Spinal cord (tissue), 10 donors: Measurements from ENCODE around the gene FRY. TPM values are rescaled to one million over a fixed set of nuclear protein-coding genes. Genes with fewer than 3 reads are reported as not detected.

Experiments
- DNase-seq, 6 donors: peaks; one replicate each; pipeline versions ENCODE4 v3.0.0 to v3.0.0-alpha.2; 2013 to 2015; ENCODE audit warnings: low spot score in 6 of 6, low read depth in 4 of 6
- H3K27ac ChIP-seq: one replicate; pipeline ENCODE4 v1.5.1; 2013; ENCODE audit warnings: low read depth, low read length, control low read depth
- H3K27me3 ChIP-seq: one replicate; pipeline ENCODE4 v1.6.1; 2013; ENCODE audit warnings: low read length; ENCODE audit not compliant: control insufficient read depth, insufficient read depth
- H3K36me3 ChIP-seq: one replicate; pipeline ENCODE4 v1.6.1; 2013; ENCODE audit warnings: low read length; ENCODE audit not compliant: control insufficient read depth, insufficient read depth
- H3K4me1 ChIP-seq: one replicate; pipeline ENCODE4 v1.6.1; 2013; ENCODE audit warnings: low read length; ENCODE audit not compliant: control insufficient read depth, insufficient read depth
- H3K4me3 ChIP-seq: one replicate; pipeline ENCODE4 v1.5.1; 2013; ENCODE audit warnings: low read depth, low read length, control low read depth
- H3K9me3 ChIP-seq: one replicate; pipeline ENCODE4 v1.6.1; 2013; ENCODE audit warnings: low read length; ENCODE audit not compliant: control insufficient read depth, insufficient read depth
- WGBS: methylation state at CpG from one replicate; pipeline ENCODE4 v1.1.5; 2013; ENCODE audit warnings: missing lambda C conversion rate; ENCODE audit not compliant: insufficient coverage; 5-methylcytosine and 5-hydroxymethylcytosine counted together
- polyA plus RNA-seq, 2 donors: library from polyadenylated mRNA; unstranded; fragments of 120-200 nt; gene quantifications; one replicate each; pipeline ENCODE4 v1.2.1, GENCODE V29; 2013; ENCODE audit not compliant: insufficient read length in 2 of 2
- total RNA-seq, 2 donors: library from RNA; depleted of rRNA in 1 of 2; stranded (reverse); fragments of 120-200 nt in 1 of 2; fragments of >200 nt in 1 of 2; gene quantifications; one replicate each; pipeline versions ENCODE4 v1.2.3 to v1.2.4, GENCODE V29; 2013 to 2014
- donor health status: healthy.

The FRY gene
- total and polyA plus RNA-seq, 4 donors: 55.9 to 97.8 (median 92.7) TPM

GRCh38 chr13:32126756-32127155 is 95.2 kb downstream of the FRY start:
- Histone ChIP-seq H3K4me1 (no peaks in the 10 kb centered on the region), H3K27ac (no peak overlapping the region), H3K4me3 (no peak overlapping the region), H3K36me3 (peaks cover 4% of the 10 kb centered on the region), H3K9me3 (no peaks in the 10 kb centered on the region), H3K27me3 (no peaks in the 10 kb centered on the region)
- DNase-seq: no peak

- no peak for DNase-seq
- H3K27ac ChIP-seq: no peak overlapping the region
- H3K9me3 ChIP-seq: no peaks in the 10 kb centered on the region
- no peak overlapping the region for H3K4me3 ChIP-seq
- H3K4me1 ChIP-seq: no peaks in the 10 kb centered on the region
- no CpG with 5 or more reads among the region's 7 CpGs for WGBS
- peaks cover 4% of the 10 kb centered on the region for H3K36me3 ChIP-seq
- H3K27me3 ChIP-seq: no peaks in the 10 kb centered on the region
These were observed 96.1 kb downstream of the FRY start for GRCh38 chr13:32127691-32128090.

GRCh38 chr13:32134241-32135055 is 102.9 kb downstream of the FRY start:
- peaks cover 5% of the 10 kb centered on the region for H3K36me3 ChIP-seq
- DNase-seq: no peak
- H3K4me1 ChIP-seq: no peaks in the 10 kb centered on the region
- WGBS: no CpG with 5 or more reads among the region's 5 CpGs
- no peak overlapping the region for H3K4me3 ChIP-seq
- H3K27ac ChIP-seq: no peak overlapping the region
- H3K9me3 ChIP-seq: no peaks in the 10 kb centered on the region
- H3K27me3 ChIP-seq: no peaks in the 10 kb centered on the region

GRCh38 chr13:32135056-32135390 is 103.4 kb downstream of the FRY start:
- Histone ChIP-seq H3K4me3 (no peak overlapping the region), H3K4me1 (no peaks in the 10 kb centered on the region), H3K27me3 (no peaks in the 10 kb centered on the region), H3K9me3 (no peaks in the 10 kb centered on the region), H3K36me3 (peaks cover 5% of the 10 kb centered on the region), H3K27ac (no peak overlapping the region)
- WGBS: no CpG with 5 or more reads among the region's 4 CpGs
- DNase-seq: no peak

GRCh38 chr13:32135655-32136054 is 104.1 kb downstream of the FRY start:
- Histone ChIP-seq H3K4me3 (no peak overlapping the region), H3K9me3 (no peaks in the 10 kb centered on the region), H3K4me1 (no peaks in the 10 kb centered on the region), H3K27me3 (no peaks in the 10 kb centered on the region), H3K36me3 (peaks cover 5% of the 10 kb centered on the region), H3K27ac (no peak overlapping the region)
- DNase-seq: no peak
- 95% methylated on average over 3 of the region's 6 CpGs for WGBS

GRCh38 chr13:32136061-32136460 is 104.5 kb downstream of the FRY start:
- Histone ChIP-seq H3K36me3 (peaks cover 5% of the 10 kb centered on the region), H3K9me3 (no peaks in the 10 kb centered on the region), H3K27me3 (no peaks in the 10 kb centered on the region), H3K4me3 (no peak overlapping the region), H3K27ac (no peak overlapping the region), H3K4me1 (no peaks in the 10 kb centered on the region)
- WGBS: 57% methylated on average over 1 of the region's 2 CpGs
- no peak for DNase-seq

GRCh38 chr13:32136716-32137115 is 105.1 kb downstream of the FRY start:
- H3K4me3 ChIP-seq: no peak overlapping the region
- no peak for DNase-seq
- H3K4me1 ChIP-seq: no peaks in the 10 kb centered on the region
- no CpG with 5 or more reads among the region's 2 CpGs for WGBS
- no peak overlapping the region for H3K27ac ChIP-seq
- H3K27me3 ChIP-seq: no peaks in the 10 kb centered on the region
- no peaks in the 10 kb centered on the region for H3K9me3 ChIP-seq
- peaks cover 5% of the 10 kb centered on the region for H3K36me3 ChIP-seq

- H3K27me3 ChIP-seq: no peaks in the 10 kb centered on the region
- WGBS: 96% methylated on average over 4 of the region's 5 CpGs
- no peak overlapping the region for H3K4me3 ChIP-seq
- no peaks in the 10 kb centered on the region for H3K4me1 ChIP-seq
- peaks cover 3% of the 10 kb centered on the region for H3K36me3 ChIP-seq
- no peaks in the 10 kb centered on the region for H3K9me3 ChIP-seq
- DNase-seq: no peak
- no peak overlapping the region for H3K27ac ChIP-seq
These were observed 107.7 kb downstream of the FRY start for GRCh38 chr13:32139251-32139650.

- H3K9me3 ChIP-seq: no peaks in the 10 kb centered on the region
- no peak overlapping the region for H3K27ac ChIP-seq
- WGBS: no CpG with 5 or more reads among the region's 2 CpGs
- no peak overlapping the region for H3K4me3 ChIP-seq
- no peak for DNase-seq
- H3K4me1 ChIP-seq: no peaks in the 10 kb centered on the region
- H3K36me3 ChIP-seq: peaks cover 3% of the 10 kb centered on the region
- no peaks in the 10 kb centered on the region for H3K27me3 ChIP-seq
These were observed 108.5 kb downstream of the FRY start for GRCh38 chr13:32140109-32140508.

GRCh38 chr13:32141462-32141861 is 109.9 kb downstream of the FRY start:
- no CpG with 5 or more reads among the region's 1 CpG for WGBS
- peaks cover 3% of the 10 kb centered on the region for H3K36me3 ChIP-seq
- no peaks in the 10 kb centered on the region for H3K9me3 ChIP-seq

More at GRCh38 chr13:32141462-32141861, 109.9 kb downstream of the FRY start:
- no peaks in the 10 kb centered on the region for H3K27me3 ChIP-seq
- DNase-seq: no peak
- no peaks in the 10 kb centered on the region for H3K4me1 ChIP-seq
- H3K27ac ChIP-seq: no peak overlapping the region
- H3K4me3 ChIP-seq: no peak overlapping the region
